Measurements from ENCODE around the gene SPEN. TPM values are rescaled to one million over a fixed set of nuclear protein-coding genes. Genes with fewer than 3 reads are reported as not detected.
A peak's percentile ranks its signal among the peaks of the same experiment; 100 is the strongest.

SPEN gene
- total RNA-seq, 1 experiment from 2014 or later = 48.3 TPM

DNA sequence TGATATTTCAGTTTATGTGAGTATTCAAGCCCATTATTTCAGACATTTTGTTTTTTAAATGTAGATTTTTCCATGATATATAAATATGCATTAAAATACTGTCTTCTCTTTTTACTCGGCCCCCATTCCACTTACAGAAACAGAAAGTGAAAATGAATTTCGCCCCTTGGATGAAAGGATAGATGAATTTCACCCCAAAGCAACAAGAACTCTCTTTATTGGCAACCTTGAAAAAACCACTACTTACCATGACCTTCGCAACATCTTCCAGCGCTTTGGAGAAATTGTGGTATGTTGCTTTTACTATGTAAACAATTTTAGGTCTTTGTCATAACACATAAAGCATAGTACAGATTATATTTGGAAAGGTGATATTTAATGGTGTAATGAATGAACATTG, 68.5 kb downstream of the SPEN start:
- no peak for DNase-seq
- intact Hi-C loops (cut with micrococcal nuclease; ENCODE audit: unreplicated experiment) = loop anchor here (10.0 kb wide), 1 partner anchor 121 kb away; no protein-coding TSS in a partner anchor
- peaks cover 22% of the 10 kb centered on the region for H3K36me3 Mint-ChIP-seq (ENCODE audit: insufficient read depth, unreplicated experiment)
- no TSS peak for BruUV-seq (replicated peaks)
- no peaks in the 10 kb centered on the region for H3K9me3 Mint-ChIP-seq (ENCODE audit: low read depth, unreplicated experiment)
- no peak overlapping the region for H3K27ac Mint-ChIP-seq (ENCODE audit: unreplicated experiment)
- TF ChIP-seq, protein P1, sequence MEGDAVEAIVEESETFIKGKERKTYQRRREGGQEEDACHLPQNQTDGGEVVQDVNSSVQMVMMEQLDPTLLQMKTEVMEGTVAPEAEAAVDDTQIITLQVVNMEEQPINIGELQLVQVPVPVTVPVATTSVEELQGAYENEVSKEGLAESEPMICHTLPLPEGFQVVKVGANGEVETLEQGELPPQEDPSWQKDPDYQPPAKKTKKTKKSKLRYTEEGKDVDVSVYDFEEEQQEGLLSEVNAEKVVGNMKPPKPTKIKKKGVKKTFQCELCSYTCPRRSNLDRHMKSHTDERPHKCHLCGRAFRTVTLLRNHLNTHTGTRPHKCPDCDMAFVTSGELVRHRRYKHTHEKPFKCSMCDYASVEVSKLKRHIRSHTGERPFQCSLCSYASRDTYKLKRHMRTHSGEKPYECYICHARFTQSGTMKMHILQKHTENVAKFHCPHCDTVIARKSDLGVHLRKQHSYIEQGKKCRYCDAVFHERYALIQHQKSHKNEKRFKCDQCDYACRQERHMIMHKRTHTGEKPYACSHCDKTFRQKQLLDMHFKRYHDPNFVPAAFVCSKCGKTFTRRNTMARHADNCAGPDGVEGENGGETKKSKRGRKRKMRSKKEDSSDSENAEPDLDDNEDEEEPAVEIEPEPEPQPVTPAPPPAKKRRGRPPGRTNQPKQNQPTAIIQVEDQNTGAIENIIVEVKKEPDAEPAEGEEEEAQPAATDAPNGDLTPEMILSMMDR (IDR thresholded peaks at IDR 0.05; ENCODE audit: unreplicated experiment) = no peak
- H3K27me3 Mint-ChIP-seq (ENCODE audit: unreplicated experiment) = no peaks in the 10 kb centered on the region
- H3K4me1 Mint-ChIP-seq (ENCODE audit: low read depth, unreplicated experiment) = no peaks in the 10 kb centered on the region
- H3K4me3 Mint-ChIP-seq (ENCODE audit: low read depth, unreplicated experiment) = no peak overlapping the region
- CTCF ChIA-PET = interaction anchor here (0.6 kb wide), 1 partner anchor 119 kb away, joined by 3 read pairs; no protein-coding TSS in a partner anchor

DNA sequence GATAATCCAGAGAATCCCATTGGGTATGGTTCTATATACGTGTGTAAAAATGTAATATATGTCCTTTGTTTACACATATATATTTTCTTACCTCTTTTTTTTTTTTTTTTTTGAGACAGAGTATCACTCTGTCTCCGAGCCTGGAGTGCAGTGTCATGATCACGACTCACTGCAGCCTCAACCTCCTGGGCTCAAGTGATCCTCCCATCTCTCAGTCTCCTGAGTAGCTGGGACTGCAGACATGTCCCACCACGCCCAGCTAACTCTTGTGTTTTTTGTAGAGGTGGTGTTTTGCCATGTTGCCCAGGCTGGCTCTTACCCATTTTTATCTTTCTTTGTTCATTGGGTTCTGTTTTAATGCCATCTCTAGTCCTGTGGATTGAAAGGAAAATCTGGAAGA, 68.9 kb downstream of the SPEN start:
- DNase-seq = no peak
- Mint-ChIP-seq H3K4me1 (ENCODE audit: low read depth, unreplicated experiment) (no peaks in the 10 kb centered on the region), H3K36me3 (ENCODE audit: insufficient read depth, unreplicated experiment) (peaks cover 24% of the 10 kb centered on the region), H3K27me3 (ENCODE audit: unreplicated experiment) (no peaks in the 10 kb centered on the region), H3K9me3 (ENCODE audit: low read depth, unreplicated experiment) (no peaks in the 10 kb centered on the region), H3K4me3 (ENCODE audit: low read depth, unreplicated experiment) (no peak overlapping the region), H3K27ac (ENCODE audit: unreplicated experiment) (no peak overlapping the region)
- intact Hi-C loops (cut with micrococcal nuclease; ENCODE audit: unreplicated experiment) = loop anchor here (10.0 kb wide), 1 partner anchor 122 kb away; no protein-coding TSS in a partner anchor
- CTCF ChIA-PET = no interaction called here
- TF ChIP-seq, protein P1 (IDR thresholded peaks at IDR 0.05; ENCODE audit: unreplicated experiment) = no peak
- BruUV-seq (replicated peaks) = no TSS peak

DNA sequence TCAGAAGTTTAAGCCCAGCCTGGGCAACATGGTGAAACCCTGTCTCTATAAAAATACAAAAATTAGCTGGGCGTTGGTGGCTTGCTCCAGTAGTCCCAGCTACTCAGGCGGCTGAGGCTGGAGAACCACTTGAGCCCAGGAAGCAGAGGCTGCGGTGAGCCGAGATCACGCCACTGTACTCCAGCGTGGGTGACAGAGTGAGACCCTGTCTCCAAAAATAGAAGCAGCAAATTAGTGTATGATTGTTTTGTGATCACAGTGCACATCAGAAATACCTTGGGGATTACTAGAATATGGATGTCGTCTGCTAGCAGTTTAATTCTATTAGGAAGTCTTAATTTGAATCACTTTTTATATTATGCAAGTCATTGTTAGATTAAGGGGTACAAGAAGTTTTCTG, 69.4 kb downstream of the SPEN start:
- TF ChIP-seq, protein P1 (IDR thresholded peaks at IDR 0.05; ENCODE audit: unreplicated experiment) = no peak
- Mint-ChIP-seq H3K27me3 (ENCODE audit: unreplicated experiment) (no peaks in the 10 kb centered on the region), H3K9me3 (ENCODE audit: low read depth, unreplicated experiment) (no peaks in the 10 kb centered on the region), H3K36me3 (ENCODE audit: insufficient read depth, unreplicated experiment) (peaks cover 24% of the 10 kb centered on the region), H3K4me3 (ENCODE audit: low read depth, unreplicated experiment) (no peak overlapping the region), H3K27ac (ENCODE audit: unreplicated experiment) (no peak overlapping the region), H3K4me1 (ENCODE audit: low read depth, unreplicated experiment) (no peaks in the 10 kb centered on the region)
- CTCF ChIA-PET = no interaction called here
- intact Hi-C loops (cut with micrococcal nuclease; ENCODE audit: unreplicated experiment) = loop anchor here (10.0 kb wide), 1 partner anchor 122 kb away; no protein-coding TSS in a partner anchor
- no TSS peak for BruUV-seq (replicated peaks)
- DNase-seq = no peak

DNA sequence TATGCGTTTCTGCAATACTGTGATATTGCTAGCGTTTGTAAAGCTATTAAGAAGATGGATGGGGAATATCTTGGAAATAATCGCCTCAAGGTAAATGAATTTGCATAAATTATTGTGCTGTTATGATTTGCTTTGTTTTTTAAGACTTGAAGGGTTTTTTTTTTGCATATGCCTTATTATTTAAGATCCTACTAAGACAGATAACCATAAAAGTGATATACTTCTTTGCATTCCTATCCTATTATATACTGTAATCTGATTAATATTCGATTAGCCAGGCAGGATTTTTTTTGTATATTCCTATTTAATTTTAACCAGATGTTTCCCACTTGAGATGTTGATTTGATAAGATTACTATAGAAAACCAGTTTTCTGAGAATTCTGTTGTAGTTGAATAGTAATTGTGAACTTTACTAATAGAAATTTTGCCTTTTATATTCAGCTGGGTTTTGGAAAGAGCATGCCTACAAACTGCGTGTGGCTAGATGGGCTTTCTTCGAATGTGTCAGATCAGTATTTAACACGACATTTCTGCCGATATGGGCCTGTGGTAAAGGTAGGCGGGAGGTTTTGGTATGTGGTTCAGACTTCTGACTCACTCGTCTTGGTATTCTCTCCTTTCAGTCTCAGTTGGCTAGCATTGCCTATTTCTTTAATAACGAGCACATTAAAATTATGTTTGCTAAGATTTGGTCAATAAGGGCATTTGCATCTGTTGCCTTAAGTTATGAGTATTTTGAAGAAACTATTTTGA, 71.6 kb downstream of the SPEN start:
- Mint-ChIP-seq H3K27ac (ENCODE audit: unreplicated experiment) (no peak overlapping the region), H3K36me3 (ENCODE audit: insufficient read depth, unreplicated experiment) (peaks cover 29% of the 10 kb centered on the region), H3K27me3 (ENCODE audit: unreplicated experiment) (no peaks in the 10 kb centered on the region), H3K4me1 (ENCODE audit: low read depth, unreplicated experiment) (no peaks in the 10 kb centered on the region), H3K9me3 (ENCODE audit: low read depth, unreplicated experiment) (no peaks in the 10 kb centered on the region), H3K4me3 (ENCODE audit: low read depth, unreplicated experiment) (no peak overlapping the region)
- CTCF ChIA-PET = no interaction called here
- intact Hi-C loops (cut with micrococcal nuclease; ENCODE audit: unreplicated experiment) = loop anchor here (10.0 kb wide), 1 partner anchor 124 kb away; no protein-coding TSS in a partner anchor
- TF ChIP-seq, protein P1 (IDR thresholded peaks at IDR 0.05; ENCODE audit: unreplicated experiment) = no peak
- BruUV-seq (replicated peaks) = no TSS peak
- peak; percentile 21 for DNase-seq
